GM04503 (cell line): ENCODE data around the gene TMTC1.

Experiments used
- DNase-seq: peaks from one replicate; pipeline ENCODE4 v3.0.0-alpha.2; 2012; ENCODE audit warnings: low read depth

The TMTC1 gene

GRCh38 chr12:29711381-29711780 lies 72.4 kb downstream of the TMTC1 start:
- DNase-seq = no peak

DNA sequence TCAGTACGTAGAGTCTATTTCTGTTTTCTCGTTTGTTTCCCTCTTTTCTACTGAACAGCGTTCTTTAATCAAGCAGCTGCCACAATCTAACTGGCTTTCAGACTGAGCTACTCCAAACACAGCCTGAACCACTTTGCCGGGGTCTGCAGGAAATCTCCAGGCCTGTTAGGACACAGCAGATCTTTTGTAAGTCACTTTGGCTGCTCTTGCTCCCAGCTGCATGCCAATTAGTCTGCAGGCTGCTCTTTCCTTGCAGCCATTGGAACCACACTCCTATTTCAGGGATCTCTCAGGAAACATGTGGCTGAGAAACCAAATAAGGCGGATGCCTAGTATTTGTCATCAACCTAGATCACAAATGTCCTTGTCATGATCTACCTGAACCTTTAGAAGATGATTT lies 73.6 kb downstream of the TMTC1 start:
- DNase-seq = no peak

DNA sequence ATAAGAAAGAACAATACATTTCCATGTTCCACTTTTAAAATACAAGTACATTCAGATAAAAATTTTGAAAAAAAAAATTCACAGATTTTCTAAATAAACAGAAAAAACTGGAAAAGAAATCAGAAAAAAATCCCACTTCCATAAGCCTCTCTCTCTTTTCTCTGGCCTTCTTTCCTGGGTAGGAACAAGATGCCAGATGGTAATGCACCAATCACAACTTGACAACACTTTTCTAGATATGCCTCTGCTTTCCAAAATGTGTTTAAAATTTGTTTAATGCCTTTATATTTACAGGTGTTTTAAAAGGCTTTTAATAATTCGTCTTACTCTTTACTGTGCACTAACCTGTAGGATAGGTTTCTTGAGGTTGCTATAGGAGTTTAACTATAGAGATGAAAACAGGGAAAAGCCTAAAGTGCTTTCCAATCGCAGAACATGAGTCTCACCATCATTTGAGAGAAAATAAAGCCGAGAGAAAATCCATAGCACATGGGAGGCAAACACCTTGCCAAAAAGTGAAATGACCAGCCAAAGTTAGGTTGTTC lies 74.2 kb downstream of the TMTC1 start:
- no peak for DNase-seq

DNA sequence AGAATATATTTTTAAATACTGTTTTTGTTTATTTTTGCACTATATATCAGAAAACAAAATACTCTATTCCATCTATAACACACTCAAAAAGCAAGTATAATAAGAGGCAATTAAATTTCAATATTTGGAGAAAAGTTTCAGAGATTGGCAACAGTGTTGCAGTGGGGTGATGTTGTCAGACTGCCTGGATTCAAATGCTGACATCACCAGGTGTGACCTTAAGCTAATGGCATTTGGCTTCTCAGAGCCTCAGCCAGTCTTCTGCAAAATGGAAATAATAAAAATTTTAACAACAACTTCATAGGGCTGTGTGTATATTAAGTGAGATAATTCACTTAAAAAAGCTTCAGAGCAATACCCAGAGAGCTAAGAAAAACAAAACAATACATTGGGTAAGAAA lies 74.7 kb downstream of the TMTC1 start:
- DNase-seq = no peak

DNA sequence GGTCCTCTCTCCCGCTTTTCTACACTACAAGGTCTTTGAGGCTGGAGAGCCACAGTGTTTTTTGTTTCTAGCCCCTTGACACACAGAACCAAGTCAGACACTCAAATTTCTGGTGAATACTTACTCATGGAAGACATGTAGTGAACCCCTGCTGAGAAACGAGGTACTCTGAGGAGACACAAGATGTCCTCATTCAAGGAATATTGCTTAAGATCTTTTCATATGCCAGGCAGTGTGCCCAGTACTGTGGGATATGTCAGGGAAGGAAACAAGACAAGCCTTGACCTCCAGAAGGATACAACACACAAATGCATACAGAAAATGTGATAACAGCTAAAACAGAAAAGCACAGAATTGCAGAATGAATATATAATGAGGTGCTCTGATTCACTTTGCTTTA lies 75.9 kb downstream of the TMTC1 start:
- DNase-seq = no peak

GRCh38 chr12:29706311-29706710 lies 77.4 kb downstream of the TMTC1 start:
- no peak for DNase-seq

DNA sequence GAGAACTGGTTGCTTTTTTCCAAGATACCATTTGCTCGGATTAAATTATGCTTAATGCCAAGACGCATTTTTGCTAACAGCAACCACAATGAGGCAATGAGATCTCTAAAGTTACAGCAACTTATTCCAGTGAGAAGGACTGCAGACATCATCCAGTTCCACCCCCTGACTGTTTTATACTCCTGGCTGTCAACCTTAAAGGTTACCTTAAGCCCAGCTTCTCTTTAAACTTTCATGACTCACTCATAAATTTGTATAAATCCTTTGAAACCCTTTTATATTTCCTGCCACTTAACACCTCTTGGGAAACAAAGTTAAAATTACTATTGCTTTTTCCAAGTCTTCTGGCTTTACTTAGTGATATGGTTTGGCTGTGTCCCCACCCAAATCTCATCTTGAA lies 80.2 kb downstream of the TMTC1 start:
- no peak for DNase-seq

- DNase-seq = no peak
These were observed 80.8 kb downstream of the TMTC1 start for GRCh38 chr12:29702972-29703371.

GRCh38 chr12:29702222-29702621 lies 81.5 kb downstream of the TMTC1 start:
- DNase-seq = no peak

DNA sequence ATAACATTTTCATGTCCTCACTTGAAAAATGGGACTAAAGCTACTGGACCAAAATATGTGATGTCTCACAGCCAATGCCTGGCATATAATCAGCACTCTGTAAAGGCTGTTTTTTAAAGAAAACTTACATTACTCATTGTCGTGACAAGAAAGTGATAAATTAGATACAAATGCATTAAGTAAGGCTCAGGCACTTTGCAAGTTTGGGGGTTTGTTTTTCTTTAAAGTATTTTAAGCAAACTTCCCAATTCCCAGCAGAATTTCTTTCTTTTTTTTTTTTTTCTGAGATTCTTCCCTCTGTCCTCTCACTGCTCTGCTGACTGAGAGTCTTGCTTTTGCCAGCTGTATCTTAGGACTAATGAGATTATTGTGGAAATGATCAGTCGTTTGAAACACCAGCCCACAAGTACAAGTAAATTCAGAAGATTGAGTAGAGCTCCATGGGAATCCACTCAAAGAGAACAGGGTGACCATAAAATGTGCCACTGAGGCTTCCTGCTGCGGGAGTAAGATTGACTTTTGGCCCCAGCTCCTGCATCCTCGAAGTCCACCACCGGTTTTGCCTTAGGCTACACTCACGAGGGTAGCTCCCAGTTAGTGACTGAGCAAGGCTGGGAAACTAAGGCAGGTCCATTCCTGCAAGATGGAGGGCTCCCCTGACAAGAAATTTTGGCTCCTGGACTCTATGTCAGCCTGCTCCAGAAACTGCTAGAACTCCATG lies 82.8 kb downstream of the TMTC1 start:
- DNase-seq = no peak

GRCh38 chr12:29698756-29699155 lies 85.0 kb downstream of the TMTC1 start:
- no peak for DNase-seq

DNA sequence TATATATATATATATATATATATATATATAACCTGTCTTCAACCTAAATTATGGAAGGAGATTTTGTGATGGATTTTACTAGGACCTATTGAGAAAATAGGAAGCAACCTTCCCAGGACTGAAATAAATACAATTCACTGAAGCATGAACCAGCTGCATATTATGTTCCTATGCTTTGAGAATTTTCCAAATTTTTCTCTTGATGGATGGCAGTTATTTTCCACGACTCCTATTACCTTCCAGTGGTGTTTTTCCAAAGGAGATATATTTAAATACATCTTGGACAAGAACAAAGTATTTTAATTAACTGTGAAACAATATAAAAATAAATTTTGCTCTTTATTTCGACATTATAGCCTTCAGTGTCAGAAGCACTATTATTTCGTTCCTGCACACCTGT lies 87.9 kb downstream of the TMTC1 start:
- DNase-seq = no peak

- DNase-seq = no peak
These were observed 88.7 kb downstream of the TMTC1 start for GRCh38 chr12:29695026-29695425.

DNA sequence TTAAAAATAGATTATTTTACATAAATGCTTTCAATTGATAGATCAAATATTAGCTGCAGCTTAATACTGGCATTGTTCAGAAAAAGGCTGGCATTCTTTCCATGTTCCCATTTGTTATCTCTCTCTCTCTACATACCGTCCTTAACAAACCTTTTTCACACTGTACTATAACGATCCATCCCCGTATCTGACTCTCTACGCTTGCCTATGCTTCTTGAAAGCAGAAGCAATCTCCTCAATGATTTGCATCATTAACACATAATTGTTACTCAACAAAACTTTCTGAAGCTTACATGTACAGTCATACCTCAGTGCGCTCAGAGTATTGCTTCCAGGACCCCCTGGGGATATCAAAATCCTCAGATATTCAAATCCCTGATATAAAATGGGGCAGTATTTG lies 89.7 kb downstream of the TMTC1 start:
- no peak for DNase-seq

DNA sequence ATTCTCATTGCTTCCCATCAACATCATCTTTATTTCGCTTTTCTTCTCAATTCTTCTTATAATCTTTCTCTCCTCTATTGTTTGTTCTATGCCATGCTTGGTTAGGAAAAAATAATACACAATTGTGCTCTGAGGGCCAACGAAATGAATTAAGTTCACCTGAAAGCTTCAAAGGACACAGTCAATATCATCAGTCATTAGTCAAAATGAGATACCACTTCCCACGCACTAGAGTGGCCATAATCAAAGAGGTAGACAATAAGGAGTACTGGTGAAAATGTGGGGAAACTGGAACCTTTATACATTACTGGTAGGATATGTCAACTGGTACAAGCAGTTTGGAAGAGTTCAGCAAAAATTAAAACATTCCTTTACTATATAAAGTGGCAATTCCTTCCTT lies 91.5 kb downstream of the TMTC1 start:
- DNase-seq = no peak

GRCh38 chr12:29691161-29691854 lies 92.4 kb downstream of the TMTC1 start:
- DNase-seq = no peak

GRCh38 chr12:29690728-29691127 lies 93.0 kb downstream of the TMTC1 start:
- DNase-seq = no peak

GRCh38 chr12:29688914-29689313 lies 94.8 kb downstream of the TMTC1 start:
- no peak for DNase-seq

GRCh38 chr12:29682088-29682487 lies 101.7 kb downstream of the TMTC1 start:
- no peak for DNase-seq

DNA sequence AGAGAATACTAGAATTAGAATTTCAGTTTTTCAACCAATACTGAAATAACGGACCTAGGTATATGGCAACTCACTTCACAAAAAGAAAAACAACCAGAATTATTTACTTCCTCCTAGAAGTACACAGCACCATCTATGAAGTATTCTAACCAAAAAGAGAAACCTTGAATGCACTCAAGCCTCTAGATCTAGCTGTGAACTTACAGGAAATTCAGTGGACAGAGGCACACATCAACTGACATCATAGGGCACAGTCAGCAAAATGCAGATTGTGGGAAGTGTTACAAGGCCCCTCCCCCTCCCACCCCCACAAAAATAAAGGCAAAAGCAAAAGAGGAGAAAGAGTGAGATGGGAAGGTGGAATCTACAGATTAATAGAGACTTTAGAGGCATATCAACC lies 102.4 kb downstream of the TMTC1 start:
- DNase-seq = no peak

DNA sequence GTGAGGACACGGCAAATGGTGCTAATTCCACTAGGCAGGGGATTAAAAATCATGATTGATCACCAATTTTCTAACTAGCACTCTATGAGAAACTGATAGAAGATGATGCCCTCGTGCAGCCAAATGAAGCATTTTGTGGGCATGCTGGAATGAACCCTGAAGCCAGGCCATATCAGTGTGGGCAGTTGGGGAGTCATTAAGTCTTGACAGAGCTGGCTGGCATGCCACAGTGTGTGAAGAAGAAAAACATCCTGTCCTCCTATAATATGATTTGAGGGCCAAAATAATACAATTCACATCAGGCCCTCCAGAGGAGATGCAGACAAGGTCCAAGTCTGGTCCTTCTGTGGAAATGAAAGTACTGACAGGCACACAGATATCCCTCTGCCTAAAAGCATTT lies 107.1 kb downstream of the TMTC1 start:
- DNase-seq = no peak

DNA sequence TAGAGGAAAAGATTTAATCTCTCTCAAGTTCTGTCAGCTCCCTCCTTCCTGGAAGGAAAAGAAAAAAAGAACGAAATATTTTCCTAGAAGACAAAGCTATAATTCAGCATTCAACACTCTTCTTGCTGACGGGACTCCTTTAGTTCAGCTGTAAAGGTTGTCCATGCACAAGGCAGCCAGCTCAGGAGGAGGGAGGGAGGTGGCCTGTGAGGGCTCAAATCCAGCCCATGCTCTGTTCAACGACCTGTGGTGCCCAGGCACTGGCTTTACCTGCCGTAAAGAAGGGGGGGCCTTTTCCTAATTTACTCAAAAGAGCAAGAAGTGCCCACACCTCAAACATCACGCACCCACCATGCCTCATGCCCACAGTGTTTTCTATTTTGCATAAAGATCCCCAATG lies 109.3 kb downstream of the TMTC1 start:
- DNase-seq = no peak

DNA sequence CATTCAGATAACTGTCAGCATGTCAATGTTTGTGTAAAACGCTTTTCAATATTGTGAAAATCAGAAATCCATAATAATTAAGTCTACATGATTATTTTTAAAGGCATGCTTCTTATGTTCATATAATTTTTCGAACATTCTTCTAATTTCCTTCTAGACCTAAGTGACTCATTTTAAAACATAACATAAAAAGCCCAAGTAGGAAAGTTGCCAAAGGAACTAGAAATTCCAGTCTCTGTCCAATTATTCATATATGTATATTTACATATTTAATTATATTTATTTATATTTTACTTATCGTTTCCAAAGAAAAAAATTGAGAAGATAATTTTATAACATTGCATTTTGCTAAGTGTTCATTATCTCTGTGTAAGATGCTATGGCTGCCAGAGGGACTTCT lies 110.4 kb downstream of the TMTC1 start:
- no peak for DNase-seq

GRCh38 chr12:29672580-29672979 lies 111.2 kb downstream of the TMTC1 start:
- no peak for DNase-seq
